Osteoblast (primary cell): ENCODE results near the gene TGM1. TPM values are rescaled to one million over a fixed set of nuclear protein-coding genes. Genes with fewer than 3 reads are reported as not detected.
A peak's percentile ranks its signal among the peaks of the same experiment; 100 is the strongest.

ENCODE experiments used
- DNase-seq: peaks from one replicate; pipeline ENCODE4 v3.0.0; 2011; ENCODE audit warnings: low spot score, mixed read lengths; ENCODE audit not compliant: insufficient read length; ENCODE audit errors: missing footprints
- H2AFZ ChIP-seq: 2 replicates; pipeline ENCODE4 v1.6.0; 2011; ENCODE audit warnings: mild to moderate bottlenecking, low read length
- H3K27ac ChIP-seq: 2 replicates; pipeline ENCODE4 v1.5.1; 2011; ENCODE audit warnings: mild to moderate bottlenecking, low read depth, low read length, moderate library complexity
- H3K27me3 ChIP-seq: 2 replicates; pipeline ENCODE4 v1.6.0; 2012; ENCODE audit warnings: mild to moderate bottlenecking, control low read depth, inconsistent platforms, low read length, moderate library complexity; ENCODE audit not compliant: insufficient read depth
- H3K36me3 ChIP-seq: 2 replicates; pipeline ENCODE4 v1.5.1; 2011; ENCODE audit warnings: mild to moderate bottlenecking, low read length, control low read depth, moderate library complexity; ENCODE audit not compliant: insufficient read depth
- H3K4me1 ChIP-seq: 2 replicates; pipeline ENCODE4 v1.5.1; 2011; ENCODE audit warnings: mild to moderate bottlenecking, low read length, control low read depth, moderate library complexity; ENCODE audit not compliant: insufficient read depth
- H3K4me2 ChIP-seq: 2 replicates; pipeline ENCODE4 v1.6.0; 2011; ENCODE audit warnings: mild to moderate bottlenecking, low read length; ENCODE audit not compliant: insufficient read depth
- H3K4me3 ChIP-seq: fragments of 200-600 bp; sonication (generic); 3 replicates; pipeline ENCODE4 v1.5.1; 2012; ENCODE audit warnings: mild to moderate bottlenecking, low read length, inconsistent platforms; ENCODE audit not compliant: insufficient read depth
- H3K79me2 ChIP-seq: 2 replicates; pipeline ENCODE4 v1.6.0; 2012; ENCODE audit warnings: mild to moderate bottlenecking, low read length, control low read depth, inconsistent platforms; ENCODE audit not compliant: insufficient read depth
- H3K9me3 ChIP-seq: 2 replicates; pipeline ENCODE4 v1.5.1; 2011; ENCODE audit warnings: low read depth, low read length, control low read depth
- H4K20me1 ChIP-seq: 2 replicates; pipeline ENCODE4 v1.6.0; 2012; ENCODE audit warnings: mild to moderate bottlenecking, low read length, control low read depth; ENCODE audit not compliant: insufficient read depth
- CTCF ChIP-seq: IDR thresholded peaks from 2 replicates; pipeline ENCODE4 v1.5.1; 2011; ENCODE audit warnings: mild to moderate bottlenecking, low read depth, low read length, moderate library complexity; ENCODE audit errors: extremely low read depth
- total RNA-seq: library from RNA; depleted of rRNA; stranded (reverse); fragments of >200 nt; gene quantifications from 2 replicates; pipeline ENCODE4 v1.2.3, GENCODE V29; 2012

TGM1 gene
- total RNA-seq, 1 donor: 0.36 TPM

GRCh38 chr14:24277071-24277470 lies 14.1 kb upstream of the TGM1 start:
- Histone ChIP-seq H4K20me1 (no peaks in the 10 kb centered on the region), H3K4me3 (no peak overlapping the region), H3K27me3 (no peaks in the 10 kb centered on the region), H3K27ac (no peak overlapping the region), H3K36me3 (no peaks in the 10 kb centered on the region), H3K79me2 (no peaks in the 10 kb centered on the region), H3K4me2 (no peak overlapping the region), H3K9me3 (no peaks in the 10 kb centered on the region), H3K4me1 (peaks cover 13% of the 10 kb centered on the region), H2AFZ (no peak overlapping the region)
- no peak for TF ChIP-seq CTCF
- DNase-seq: peak; percentile 72

- H3K79me2 ChIP-seq: peaks cover 7% of the 10 kb centered on the region
- TF ChIP-seq CTCF: no peak
- no peaks in the 10 kb centered on the region for H4K20me1 ChIP-seq
- H3K4me2 ChIP-seq: no peak overlapping the region
- H3K27me3 ChIP-seq: no peaks in the 10 kb centered on the region
- peaks cover 9% of the 10 kb centered on the region for H3K4me1 ChIP-seq
- H3K36me3 ChIP-seq: peaks cover 7% of the 10 kb centered on the region
- H3K27ac ChIP-seq: no peak overlapping the region
- no peaks in the 10 kb centered on the region for H3K9me3 ChIP-seq
- no peak for DNase-seq
- H3K4me3 ChIP-seq: no peak overlapping the region
- no peak overlapping the region for H2AFZ ChIP-seq
Measured at GRCh38 chr14:24274101-24274543, 11.1 kb upstream of the TGM1 start.

- H3K4me1 ChIP-seq: peaks cover 6% of the 10 kb centered on the region
- H3K36me3 ChIP-seq: peaks cover 13% of the 10 kb centered on the region
- no peaks in the 10 kb centered on the region for H3K27me3 ChIP-seq
- TF ChIP-seq CTCF: no peak
- no peaks in the 10 kb centered on the region for H3K9me3 ChIP-seq
- no peak for DNase-seq
- no peak overlapping the region for H2AFZ ChIP-seq
- H3K27ac ChIP-seq: no peak overlapping the region
- H3K4me2 ChIP-seq: no peak overlapping the region
- no peak overlapping the region for H3K4me3 ChIP-seq
- H4K20me1 ChIP-seq: no peaks in the 10 kb centered on the region
- peaks cover 7% of the 10 kb centered on the region for H3K79me2 ChIP-seq
Measured at GRCh38 chr14:24273422-24273998, 10.5 kb upstream of the TGM1 start.

- peaks cover 20% of the 10 kb centered on the region for H3K36me3 ChIP-seq
- DNase-seq: no peak
- peaks cover 6% of the 10 kb centered on the region for H3K4me1 ChIP-seq
- H3K27ac ChIP-seq: no peak overlapping the region
- H3K27me3 ChIP-seq: no peaks in the 10 kb centered on the region
- H3K9me3 ChIP-seq: no peaks in the 10 kb centered on the region
- no peak overlapping the region for H3K4me3 ChIP-seq
- H2AFZ ChIP-seq: no peak overlapping the region
- H4K20me1 ChIP-seq: no peaks in the 10 kb centered on the region
- H3K79me2 ChIP-seq: peaks cover 7% of the 10 kb centered on the region
- no peak overlapping the region for H3K4me2 ChIP-seq
- TF ChIP-seq CTCF: no peak
Measured at GRCh38 chr14:24272467-24272866, 9.5 kb upstream of the TGM1 start.
